ENCODE results near the gene PLA2G2E.

DNA sequence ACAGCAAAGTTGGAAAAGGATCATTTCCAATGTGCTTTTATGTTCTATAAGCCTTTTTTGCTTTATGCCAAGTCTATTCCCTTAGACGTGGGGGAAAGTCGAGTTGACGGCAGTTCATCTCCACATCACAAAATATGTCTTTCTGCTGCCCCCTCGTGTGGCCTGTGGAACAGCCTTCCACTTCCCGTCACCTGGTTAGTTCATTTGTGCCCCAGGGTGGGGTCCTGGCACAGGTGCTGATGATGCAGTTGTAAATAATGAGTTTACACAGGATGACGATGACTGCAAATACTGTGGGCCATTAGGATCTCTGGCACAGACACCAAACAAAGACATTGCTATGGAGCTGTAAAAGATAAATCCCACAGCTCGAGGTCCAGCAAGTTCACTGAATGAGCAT is 51.2 kb downstream of the PLA2G2E start:
- TF ChIP-seq, protein P1, sequence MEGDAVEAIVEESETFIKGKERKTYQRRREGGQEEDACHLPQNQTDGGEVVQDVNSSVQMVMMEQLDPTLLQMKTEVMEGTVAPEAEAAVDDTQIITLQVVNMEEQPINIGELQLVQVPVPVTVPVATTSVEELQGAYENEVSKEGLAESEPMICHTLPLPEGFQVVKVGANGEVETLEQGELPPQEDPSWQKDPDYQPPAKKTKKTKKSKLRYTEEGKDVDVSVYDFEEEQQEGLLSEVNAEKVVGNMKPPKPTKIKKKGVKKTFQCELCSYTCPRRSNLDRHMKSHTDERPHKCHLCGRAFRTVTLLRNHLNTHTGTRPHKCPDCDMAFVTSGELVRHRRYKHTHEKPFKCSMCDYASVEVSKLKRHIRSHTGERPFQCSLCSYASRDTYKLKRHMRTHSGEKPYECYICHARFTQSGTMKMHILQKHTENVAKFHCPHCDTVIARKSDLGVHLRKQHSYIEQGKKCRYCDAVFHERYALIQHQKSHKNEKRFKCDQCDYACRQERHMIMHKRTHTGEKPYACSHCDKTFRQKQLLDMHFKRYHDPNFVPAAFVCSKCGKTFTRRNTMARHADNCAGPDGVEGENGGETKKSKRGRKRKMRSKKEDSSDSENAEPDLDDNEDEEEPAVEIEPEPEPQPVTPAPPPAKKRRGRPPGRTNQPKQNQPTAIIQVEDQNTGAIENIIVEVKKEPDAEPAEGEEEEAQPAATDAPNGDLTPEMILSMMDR (IDR thresholded peaks at IDR 0.05; ENCODE audit: low read depth, low read length) = peak; percentile 24
- no peak for TF ChIP-seq EZH2phosphoT487 (IDR thresholded peaks at IDR 0.05; ENCODE audit: low read depth)

Data from OCI-LY3 (cell line).